AG04450 (cell line): ENCODE results near the gene CDC5L. TPM values are rescaled to one million over a fixed set of nuclear protein-coding genes. Genes with fewer than 3 reads are reported as not detected.

ENCODE experiments used
- CTCF ChIA-PET: fragments of 300-600, 350-600 bp; formaldehyde crosslinking; extraction: SDS; loops from one replicate; lab custom pipeline; 2022; ENCODE audit warnings: antibody characterized with exemption, inconsistent platforms; lab: Charles Lee
- POLR2A ChIA-PET: fragments of 350-600 bp; formaldehyde crosslinking; extraction: SDS; loops from one replicate; lab custom pipeline; 2021; ENCODE audit warnings: antibody characterized with exemption, inconsistent platforms; lab: Yijun Ruan, JAX
- DNase-seq: peaks from one replicate; pipeline ENCODE4 v3.0.0-alpha.2; 2011; ENCODE audit warnings: low read depth, low spot score
- H3K27ac ChIP-seq: one replicate; pipeline ENCODE4 v1.5.1; 2012; ENCODE audit warnings: low read depth, low read length, control low read depth
- H3K27me3 ChIP-seq: one replicate; pipeline ENCODE4 v1.6.0; 2012; ENCODE audit warnings: low read length; ENCODE audit not compliant: control insufficient read depth, insufficient read depth
- H3K4me3 ChIP-seq: 2 replicates; pipeline ENCODE4 v1.5.1; 2011; ENCODE audit warnings: mild to moderate bottlenecking, low read depth, low read length, control low read depth
- H3K9me3 ChIP-seq: 2 replicates; pipeline ENCODE4 v1.5.1; 2012; ENCODE audit warnings: low read length; ENCODE audit not compliant: control insufficient read depth, insufficient read depth
- polyA minus RNA-seq: library from RNA; depleted of rRNA, polyadenylated mRNA; stranded (reverse); fragments of >200 nt; gene quantifications from 2 replicates; pipeline ENCODE4 v1.2.3, GENCODE V29; 2011; rRNA and poly(A)+ RNA removed
- polyA plus RNA-seq: library from polyadenylated mRNA; depleted of rRNA; stranded (reverse); fragments of >200 nt; gene quantifications from 2 replicates; pipeline ENCODE4 v1.2.3, GENCODE V29; 2011; rRNA removed
- TF ChIP-seq, protein P1 (sequence below): IDR thresholded peaks from 2 replicates; pipeline ENCODE4 v1.5.1; 2011; ENCODE audit warnings: low read depth, low read length, control low read depth, inconsistent platforms

The CDC5L gene
- polyA plus RNA-seq (14.5 and 22.4 TPM in 2 replicates), polyA minus RNA-seq (14.6 and 18.7 TPM in 2 replicates)

DNA sequence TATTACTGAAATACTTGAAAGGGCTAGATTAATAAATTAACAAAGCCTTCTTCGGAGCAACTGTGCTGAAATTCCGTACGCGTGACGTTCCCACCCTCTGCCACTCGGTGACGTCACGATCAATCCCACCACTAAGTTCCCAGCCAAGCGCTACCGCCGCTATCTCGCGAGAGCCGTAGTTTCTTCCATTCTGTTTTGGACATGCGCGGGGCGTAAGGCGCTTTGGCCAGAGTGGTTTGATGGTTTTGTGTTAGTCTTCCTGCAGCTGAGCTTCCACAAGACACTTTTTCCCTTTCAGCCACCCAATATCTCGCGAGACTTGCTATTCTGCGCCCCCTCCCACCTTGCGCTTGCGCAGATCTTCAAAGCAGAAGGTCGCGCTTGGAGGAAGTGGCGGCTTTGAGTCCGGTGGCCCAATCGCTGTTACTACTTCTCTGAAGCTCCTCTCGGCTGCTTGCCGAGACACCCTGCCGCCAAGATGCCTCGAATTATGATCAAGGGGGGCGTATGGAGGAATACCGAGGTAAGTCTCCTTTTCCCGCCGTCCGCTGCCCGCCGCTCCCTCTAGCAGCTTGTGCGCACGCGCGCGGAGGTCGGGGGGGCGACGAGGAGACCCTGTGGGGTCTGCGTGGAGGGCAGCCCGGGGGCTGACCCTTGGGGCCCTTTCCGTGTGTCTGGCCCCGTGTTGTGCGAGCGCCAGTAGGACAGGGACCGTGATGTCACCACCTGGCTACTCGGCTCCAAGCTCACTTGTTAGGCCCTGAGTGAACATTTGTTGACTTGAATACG is at the start of gene CDC5L:
TSS of gene CDC5L (plus strand) at position 361 of the 789 bp plus-strand sequence. CDS start at position 479, 118 bp downstream.
- Histone ChIP-seq H3K27me3 (peaks cover 2% of the 10 kb centered on the region), H3K27ac (peak within 1 kb of the TSS; percentile 87), H3K4me3 (peak within 1 kb of the TSS; percentile 91), H3K9me3 (no peaks in the 10 kb centered on the region)
- POLR2A ChIA-PET = interaction anchor here (0.6 to 0.8 kb wide), 2 partner anchors 21 to 119 kb away, joined by 3 to 7 read pairs; no protein-coding TSS in a partner anchor
- CTCF ChIA-PET = interaction anchor here (1.2 to 1.4 kb wide), 3 partner anchors 75 to 131 kb away, joined by 3 to 5 read pairs (median 4); partner anchors contain the start of gene AARS2
- TF ChIP-seq, protein P1, sequence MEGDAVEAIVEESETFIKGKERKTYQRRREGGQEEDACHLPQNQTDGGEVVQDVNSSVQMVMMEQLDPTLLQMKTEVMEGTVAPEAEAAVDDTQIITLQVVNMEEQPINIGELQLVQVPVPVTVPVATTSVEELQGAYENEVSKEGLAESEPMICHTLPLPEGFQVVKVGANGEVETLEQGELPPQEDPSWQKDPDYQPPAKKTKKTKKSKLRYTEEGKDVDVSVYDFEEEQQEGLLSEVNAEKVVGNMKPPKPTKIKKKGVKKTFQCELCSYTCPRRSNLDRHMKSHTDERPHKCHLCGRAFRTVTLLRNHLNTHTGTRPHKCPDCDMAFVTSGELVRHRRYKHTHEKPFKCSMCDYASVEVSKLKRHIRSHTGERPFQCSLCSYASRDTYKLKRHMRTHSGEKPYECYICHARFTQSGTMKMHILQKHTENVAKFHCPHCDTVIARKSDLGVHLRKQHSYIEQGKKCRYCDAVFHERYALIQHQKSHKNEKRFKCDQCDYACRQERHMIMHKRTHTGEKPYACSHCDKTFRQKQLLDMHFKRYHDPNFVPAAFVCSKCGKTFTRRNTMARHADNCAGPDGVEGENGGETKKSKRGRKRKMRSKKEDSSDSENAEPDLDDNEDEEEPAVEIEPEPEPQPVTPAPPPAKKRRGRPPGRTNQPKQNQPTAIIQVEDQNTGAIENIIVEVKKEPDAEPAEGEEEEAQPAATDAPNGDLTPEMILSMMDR = no peak
- DNase-seq = peak; percentile 99

DNA sequence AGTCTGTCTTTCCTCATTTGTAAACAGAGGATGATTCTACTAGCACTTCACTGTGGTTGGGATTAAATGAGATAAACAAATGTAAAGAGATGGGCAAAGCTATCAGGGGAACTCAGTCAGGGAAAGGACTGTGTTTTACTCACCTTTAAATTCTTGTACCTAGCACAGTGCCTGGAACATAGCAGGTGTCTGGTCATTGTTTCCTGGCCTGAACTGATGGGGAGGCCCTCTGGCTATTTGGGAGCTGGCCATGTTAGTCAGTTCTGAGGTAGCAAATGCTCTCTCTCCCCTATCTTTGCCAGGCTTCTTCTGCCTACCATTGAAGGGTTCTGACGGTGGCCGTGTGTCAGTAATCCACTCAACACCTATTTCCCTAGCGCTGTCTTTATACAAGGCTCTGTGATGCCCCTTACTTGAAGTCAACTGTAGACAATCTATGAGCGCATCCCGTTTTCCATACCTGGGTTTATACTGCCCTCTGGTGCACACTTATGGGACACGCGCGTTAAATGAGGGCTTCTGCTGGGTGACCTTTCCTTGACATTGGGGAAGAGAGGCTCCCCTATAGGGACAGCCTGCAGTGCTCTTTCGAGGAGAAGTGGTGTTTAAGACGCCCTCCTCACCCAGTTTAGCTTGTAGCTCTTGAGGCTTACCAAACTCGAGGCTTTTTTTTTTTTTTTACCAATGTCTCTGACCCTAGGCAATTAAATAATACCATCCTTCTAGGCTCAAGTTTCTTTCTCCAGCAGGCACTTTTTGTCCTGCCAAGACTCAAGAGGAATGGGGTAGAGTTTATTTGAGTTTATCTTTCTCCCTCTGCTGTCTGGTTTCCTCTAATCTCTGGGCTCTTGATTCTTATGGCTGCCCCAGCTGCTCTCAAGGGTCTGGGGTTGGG is 49.0 kb upstream of the CDC5L start:
- ChIA-PET CTCF (interaction anchor here (0.5 to 4.7 kb wide), 16 partner anchors 15 to 242 kb away, joined by 3 to 93 read pairs (median 5); partner anchors contain the start of genes AARS2, NFKBIE, SLC35B2 and TMEM151B), POLR2A (no interaction called here)
- peaks cover 54% of the 10 kb centered on the region for H3K27me3 ChIP-seq
- H3K9me3 ChIP-seq = peaks cover 4% of the 10 kb centered on the region; the same call in 1 of the 2 replicates
- no peak overlapping the region for H3K27ac ChIP-seq
- TF ChIP-seq, protein P1 = peak; percentile 81
- peak; percentile 20 for DNase-seq
- no peak overlapping the region for H3K4me3 ChIP-seq

DNA sequence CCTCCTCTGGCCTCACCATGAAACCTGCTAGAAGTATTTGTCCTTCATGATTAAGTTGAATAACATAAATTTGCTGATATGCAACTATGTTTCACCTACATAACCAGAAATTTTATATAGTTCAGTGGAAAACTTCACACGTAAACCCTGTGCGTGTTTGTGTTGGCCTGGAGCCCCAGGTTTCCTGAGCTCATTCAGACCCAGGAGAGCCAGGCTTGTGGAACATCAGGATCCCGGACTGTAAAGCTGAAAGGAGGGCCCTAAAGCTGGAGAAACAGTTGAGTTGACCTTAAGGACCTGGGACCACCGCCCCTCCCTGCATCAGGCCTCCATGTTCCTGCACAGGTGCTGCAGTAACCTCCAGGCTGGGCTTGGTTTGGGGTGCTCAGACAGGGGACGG is 48.2 kb upstream of the CDC5L start:
- POLR2A ChIA-PET = no interaction called here

DNA sequence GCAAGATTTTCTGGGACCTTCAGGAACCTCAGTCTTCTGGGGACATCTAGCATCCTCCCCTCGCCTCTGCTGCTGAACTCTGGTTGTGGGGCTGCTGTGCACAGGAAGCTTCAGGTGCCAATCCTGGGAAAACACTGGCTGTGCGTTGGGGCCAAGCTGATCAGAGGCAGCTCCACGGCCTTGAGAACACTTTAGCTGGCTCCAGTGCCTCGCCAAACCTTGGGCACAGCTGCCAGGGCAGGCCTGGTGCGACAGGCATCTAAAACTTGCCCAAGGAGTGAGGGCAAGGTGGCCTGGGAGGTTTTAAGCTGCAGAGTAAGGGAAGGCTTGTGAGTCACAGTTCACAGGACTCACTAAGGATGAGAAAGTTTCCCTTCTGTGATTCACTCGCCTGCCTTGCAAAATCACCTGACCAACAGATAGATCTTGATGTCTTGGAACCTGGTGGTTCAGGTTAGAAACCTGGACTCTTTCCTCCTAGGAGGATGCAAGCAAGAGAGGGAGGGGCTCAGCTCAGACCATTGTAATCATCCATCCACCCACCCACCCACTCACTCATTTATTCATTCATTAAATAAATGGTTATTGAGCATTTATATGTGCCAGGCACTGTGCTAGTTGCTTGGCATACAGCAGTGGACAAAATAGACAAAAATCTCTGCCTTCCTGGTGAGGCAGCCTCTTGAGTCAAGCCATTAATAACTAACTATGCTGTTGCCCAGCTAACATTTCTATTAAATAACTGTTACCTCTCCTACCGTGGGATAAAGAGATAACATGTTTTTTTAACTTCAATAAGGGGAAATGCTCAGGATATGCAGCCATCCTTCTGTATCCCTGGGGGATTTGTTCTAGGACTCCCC is 47.5 kb upstream of the CDC5L start:
- ChIA-PET CTCF (interaction anchor here (0.9 to 4.7 kb wide), 6 partner anchors 16 to 168 kb away, joined by 3 to 93 read pairs (median 6); partner anchors contain the start of genes AARS2, NFKBIE and TMEM151B), POLR2A (no interaction called here)
- no peak for DNase-seq
- TF ChIP-seq, protein P1 = no peak
- H3K4me3 ChIP-seq = no peak overlapping the region
- H3K27me3 ChIP-seq = peaks cover 64% of the 10 kb centered on the region
- peaks cover 4% of the 10 kb centered on the region; the same call in 1 of the 2 replicates for H3K9me3 ChIP-seq
- H3K27ac ChIP-seq = no peak overlapping the region

More for the DNA sequence above, 48.2 kb upstream of the CDC5L start:
- Histone ChIP-seq H3K9me3 (peaks cover 4% of the 10 kb centered on the region; the same call in 1 of the 2 replicates), H3K27me3 (peaks cover 58% of the 10 kb centered on the region), H3K4me3 (no peak overlapping the region), H3K27ac (no peak overlapping the region)
- CTCF ChIA-PET = interaction anchor here (0.7 to 4.7 kb wide), 10 partner anchors 15 to 243 kb away, joined by 3 to 93 read pairs (median 5); partner anchors contain the start of genes AARS2, NFKBIE, SLC35B2 and TMEM151B
- no peak for DNase-seq
- TF ChIP-seq, protein P1 = no peak
